GM19372 (cell line): ENCODE measurements around the gene C11orf91.
A peak's percentile ranks its signal among the peaks of the same experiment; 100 is the strongest.
"Not testable (repeated sequence)": the region's sequence is repeated elsewhere in the genome, so short reads cannot be mapped to it uniquely, and the experiment has no call there.

Experiments
- ATAC-seq: cut with Tn5 transposase; IDR thresholded peaks from one replicate; pipeline ENCODE4 v1.9.1; 2021; ENCODE audit warnings: mild to moderate bottlenecking, low read depth, moderate library complexity; ENCODE audit not compliant: unreplicated experiment

C11orf91 gene

GRCh38 chr11:33722590-33723234 lies 22.1 kb upstream of the C11orf91 start:
- ATAC-seq, result peak; percentile 78

GRCh38 chr11:33721984-33722383 lies 21.4 kb upstream of the C11orf91 start:
- no peak for ATAC-seq

GRCh38 chr11:33721426-33721825 lies 20.8 kb upstream of the C11orf91 start:
- no peak for ATAC-seq

GRCh38 chr11:33719587-33719986 lies 19.0 kb upstream of the C11orf91 start:
- ATAC-seq, result no peak

GRCh38 chr11:33718440-33718839 lies 17.8 kb upstream of the C11orf91 start:
- no peak for ATAC-seq

GRCh38 chr11:33716243-33716642 lies 15.6 kb upstream of the C11orf91 start:
- ATAC-seq, result no peak

GRCh38 chr11:33713856-33714398 lies 13.3 kb upstream of the C11orf91 start:
- ATAC-seq, result no peak

GRCh38 chr11:33713151-33713855 lies 12.7 kb upstream of the C11orf91 start:
- no peak for ATAC-seq

- ATAC-seq, result no peak
Observed at GRCh38 chr11:33712436-33712835, 11.8 kb upstream of the C11orf91 start.

- ATAC-seq, result no peak
Observed at GRCh38 chr11:33709466-33709865, 8.8 kb upstream of the C11orf91 start.

GRCh38 chr11:33708985-33709384 lies 8.4 kb upstream of the C11orf91 start:
- ATAC-seq, result no peak

GRCh38 chr11:33707831-33708230 lies 7.2 kb upstream of the C11orf91 start:
- not testable (repeated sequence) for ATAC-seq

- no peak for ATAC-seq
Observed at GRCh38 chr11:33706966-33707365, 6.3 kb upstream of the C11orf91 start.

GRCh38 chr11:33706546-33706945 lies 5.9 kb upstream of the C11orf91 start:
- no peak for ATAC-seq

GRCh38 chr11:33704240-33705002 lies 3.8 kb upstream of the C11orf91 start:
- ATAC-seq, result no peak

- ATAC-seq, result no peak
Observed at GRCh38 chr11:33703788-33704187, 3.2 kb upstream of the C11orf91 start.

- ATAC-seq, result no peak
Observed at GRCh38 chr11:33703234-33703633, 2.6 kb upstream of the C11orf91 start.

- no peak for ATAC-seq
Observed at GRCh38 chr11:33701302-33702230, 940 bp upstream of the C11orf91 start.

GRCh38 chr11:33700063-33700501 lies 544 bp downstream of the C11orf91 start:
- no peak for ATAC-seq

GRCh38 chr11:33699515-33700062 lies 1.0 kb downstream of the C11orf91 start:
- ATAC-seq, result no peak
